ENCODE data around the gene SRC.
A peak's percentile ranks its signal among the peaks of the same experiment; 100 is the strongest.
"Not testable (repeated sequence)": the region's sequence is repeated elsewhere in the genome, so short reads cannot be mapped to it uniquely, and the experiment has no call there.

SRC gene

DNA sequence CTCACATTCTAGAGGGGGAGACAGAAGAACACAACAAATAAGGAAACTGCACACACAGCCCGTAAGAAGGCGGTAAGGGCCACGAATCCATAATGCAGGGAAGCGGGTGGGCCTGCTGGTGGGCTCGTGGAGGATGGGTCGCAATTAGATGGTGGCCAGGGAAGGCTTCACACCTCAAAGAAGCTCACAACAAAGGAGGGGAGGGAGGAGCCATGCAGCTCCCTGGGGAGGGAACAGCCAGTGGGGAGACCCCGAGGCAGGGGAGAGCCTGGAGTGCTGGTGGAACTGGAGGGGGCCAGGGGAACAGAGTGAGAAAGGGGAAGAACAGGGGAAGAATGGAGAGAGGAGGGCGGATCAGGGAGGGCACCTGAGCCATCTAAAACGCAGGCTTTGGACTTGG, 13.4 kb downstream of the SRC start:
- Mint-ChIP-seq H3K27me3 (no peaks in the 10 kb centered on the region), H3K4me3 (no peak overlapping the region), H3K4me1 (no peaks in the 10 kb centered on the region), H3K9me3 (no peaks in the 10 kb centered on the region), H3K27ac (no peak overlapping the region)
- DNase-seq = no peak
- ATAC-seq = no peak

DNA sequence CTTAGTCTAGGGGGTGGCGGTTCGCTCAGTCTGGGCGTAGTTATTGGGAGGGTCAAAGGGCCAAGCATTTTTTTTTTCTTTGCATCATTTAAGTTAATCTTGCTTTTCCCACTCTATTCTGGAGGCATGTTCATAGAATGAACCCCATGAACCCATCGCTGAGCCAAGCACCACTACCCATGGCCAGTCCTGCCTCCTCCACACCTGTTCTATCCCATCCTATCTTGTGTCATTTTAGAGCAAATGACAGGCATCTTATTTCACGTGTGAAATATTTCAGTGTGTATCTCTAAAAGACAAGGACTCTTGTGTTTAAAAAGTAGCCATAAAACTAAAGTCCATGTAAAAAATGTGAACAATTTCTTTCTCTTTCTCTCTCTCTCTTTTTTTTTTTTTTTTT, 13.9 kb downstream of the SRC start:
- H3K4me1 Mint-ChIP-seq = no peaks in the 10 kb centered on the region
- H3K9me3 Mint-ChIP-seq = no peaks in the 10 kb centered on the region
- ATAC-seq = no peak
- no peak overlapping the region for H3K4me3 Mint-ChIP-seq
- no peak overlapping the region for H3K27ac Mint-ChIP-seq
- no peak for DNase-seq
- H3K27me3 Mint-ChIP-seq = no peaks in the 10 kb centered on the region

- Mint-ChIP-seq H3K9me3 (no peaks in the 10 kb centered on the region), H3K27ac (peak overlapping the region in 1 of 2 donors; percentile 54), H3K4me1 (no peaks in the 10 kb centered on the region), H3K27me3 (no peaks in the 10 kb centered on the region), H3K4me3 (no peak overlapping the region)
- DNase-seq = peak in 1 of 2 donors; percentile 3
- ATAC-seq = no peak
Observed at GRCh38 chr20:37360391-37361115, 14.6 kb downstream of the SRC start.

DNA sequence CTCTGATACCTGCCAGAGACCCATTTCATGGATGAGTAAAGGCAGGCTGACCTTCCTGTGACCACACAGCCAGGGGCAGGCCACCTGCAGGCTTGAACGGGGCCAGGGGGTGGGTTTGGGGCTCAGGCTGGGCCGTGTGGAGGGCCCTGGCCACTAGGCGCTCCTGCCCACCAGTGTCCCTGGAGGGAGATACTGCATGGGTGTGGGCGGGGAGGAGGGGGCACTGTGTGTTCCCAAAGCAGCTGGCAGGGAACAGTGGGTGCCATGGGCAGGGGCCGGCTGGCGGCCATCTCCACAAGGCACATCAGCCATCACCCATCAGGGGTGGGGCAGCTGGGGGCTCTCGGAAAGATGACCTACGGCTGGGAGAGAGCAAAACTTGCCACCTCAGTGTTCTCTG, 15.4 kb downstream of the SRC start:
- Mint-ChIP-seq H3K27me3 (no peaks in the 10 kb centered on the region), H3K4me1 (peaks cover 2% of the 10 kb centered on the region), H3K27ac (no peak overlapping the region), H3K9me3 (no peaks in the 10 kb centered on the region), H3K4me3 (no peak overlapping the region)
- DNase-seq (peak in 1 of 2 donors; percentile 2), ATAC-seq (peak; percentile 18)

- Mint-ChIP-seq H3K9me3 (no peaks in the 10 kb centered on the region), H3K4me1 (peaks cover 6% of the 10 kb centered on the region), H3K27ac (no peak overlapping the region), H3K27me3 (no peaks in the 10 kb centered on the region), H3K4me3 (no peak overlapping the region)
- no peak for ATAC-seq
- DNase-seq = peak in 1 of 2 donors; percentile 3
Observed at GRCh38 chr20:37362231-37362792, 16.4 kb downstream of the SRC start.

DNA sequence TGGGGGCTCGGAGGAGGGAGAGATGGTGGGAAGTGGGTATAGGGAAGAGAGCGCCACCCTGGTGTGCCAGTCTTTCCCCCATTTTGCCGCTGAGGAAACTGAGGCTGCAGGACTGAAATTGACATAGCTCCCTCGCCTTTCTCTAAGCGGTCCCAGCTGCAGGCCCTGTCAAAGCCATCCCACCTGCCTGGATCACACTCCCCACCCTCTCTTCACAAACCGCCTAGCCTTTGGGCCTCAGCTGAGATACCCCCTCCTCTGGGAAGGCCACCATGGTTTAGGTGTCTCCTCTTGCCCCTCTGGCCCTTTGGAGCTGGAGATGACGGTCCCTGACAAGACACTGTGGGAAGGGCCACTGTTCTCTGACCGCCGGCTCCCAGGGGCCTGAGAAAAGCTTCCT, 16.9 kb downstream of the SRC start:
- H3K27ac Mint-ChIP-seq = no peak overlapping the region
- H3K9me3 Mint-ChIP-seq = no peaks in the 10 kb centered on the region
- H3K4me1 Mint-ChIP-seq = peaks cover 6% of the 10 kb centered on the region
- H3K4me3 Mint-ChIP-seq = no peak overlapping the region
- ATAC-seq = no peak
- no peak for DNase-seq
- H3K27me3 Mint-ChIP-seq = no peaks in the 10 kb centered on the region

DNA sequence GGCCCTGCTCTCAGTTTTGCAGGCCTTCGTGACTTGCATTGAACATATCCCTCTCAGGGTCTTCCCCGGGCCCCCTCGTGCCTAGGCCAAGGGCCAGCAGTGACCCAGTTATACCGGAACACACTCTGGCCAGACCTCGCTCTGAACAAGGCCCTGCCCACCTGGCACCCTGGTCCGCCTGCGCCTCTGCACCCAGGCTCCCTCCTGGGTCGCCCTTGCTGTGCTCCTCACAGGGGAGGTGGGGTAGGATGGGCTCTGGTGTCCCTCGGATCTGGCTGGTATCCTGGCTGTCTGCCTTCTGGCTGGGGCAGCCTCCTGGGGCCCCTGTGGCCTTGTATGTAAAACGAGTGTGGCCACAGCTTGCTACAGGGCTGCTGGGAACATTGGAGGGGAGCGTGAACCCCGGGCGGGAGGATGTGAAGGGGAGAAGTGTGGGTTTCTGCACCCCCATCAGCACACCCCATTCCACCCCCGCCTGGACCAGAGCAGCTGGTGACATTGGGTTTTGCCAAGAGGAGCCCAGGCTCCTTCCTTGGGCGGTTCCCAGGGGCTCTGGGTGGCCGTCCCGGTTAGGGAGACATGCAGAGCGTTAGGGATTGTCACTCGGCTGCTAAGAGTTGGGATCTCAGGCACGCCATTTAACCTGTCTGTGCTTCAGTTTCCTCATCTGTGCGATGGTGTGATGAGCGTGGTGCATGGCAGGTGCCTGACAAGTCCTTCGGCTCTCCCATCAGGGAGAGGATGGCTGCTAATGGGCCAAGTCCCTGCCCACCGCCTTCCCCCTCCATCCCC, 17.5 kb downstream of the SRC start:
- ATAC-seq = no peak
- no peak for DNase-seq
- Mint-ChIP-seq H3K9me3 (no peaks in the 10 kb centered on the region), H3K27ac (no peak overlapping the region), H3K4me3 (no peak overlapping the region), H3K27me3 (no peaks in the 10 kb centered on the region), H3K4me1 (peaks cover 6% of the 10 kb centered on the region)

DNA sequence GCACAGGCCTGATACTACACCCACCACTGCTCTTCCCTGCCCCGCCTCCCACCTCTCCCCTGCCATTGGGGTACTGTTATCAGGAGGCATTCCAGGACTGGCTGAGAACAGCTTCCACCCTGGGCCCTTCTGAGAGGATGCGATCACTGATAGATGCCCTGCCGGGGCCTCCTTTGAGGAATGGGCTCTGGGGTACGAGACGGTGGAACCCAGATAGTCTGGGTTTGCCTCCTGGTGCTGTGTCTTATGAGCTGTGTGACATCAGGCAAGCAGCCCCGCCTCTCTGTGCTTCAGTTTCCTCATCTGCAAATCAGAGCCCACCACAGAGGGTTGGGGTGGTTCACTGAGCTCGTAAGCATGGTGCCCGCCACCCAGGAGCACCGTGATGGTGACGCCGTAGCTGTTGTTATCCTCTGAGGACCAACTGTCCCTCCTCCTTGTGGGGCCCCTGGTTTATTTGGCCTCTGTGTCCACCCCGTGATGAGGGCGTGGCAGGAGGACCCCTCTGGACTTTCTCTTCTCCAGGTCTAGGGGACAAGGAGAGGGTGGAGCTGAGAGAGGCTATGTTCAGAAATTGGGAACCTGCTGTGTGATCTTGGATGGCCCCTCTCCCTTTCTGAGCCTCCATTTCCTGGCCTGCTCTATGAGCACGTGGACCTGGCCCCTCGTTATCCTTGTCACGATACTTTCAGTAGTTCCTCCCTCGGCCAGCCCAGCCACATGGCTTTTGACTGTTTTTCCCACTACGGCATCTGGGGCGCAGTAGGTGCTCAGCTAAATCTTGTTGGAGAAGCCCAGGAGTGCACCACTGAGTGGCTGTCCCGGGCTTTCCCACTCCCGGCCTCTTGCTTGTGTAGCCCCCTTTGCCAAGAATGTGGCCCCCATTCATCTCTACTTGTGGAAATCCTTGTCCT, 18.3 kb downstream of the SRC start:
- Mint-ChIP-seq H3K27me3 (no peaks in the 10 kb centered on the region), H3K4me3 (no peak overlapping the region), H3K9me3 (no peaks in the 10 kb centered on the region)

DNA sequence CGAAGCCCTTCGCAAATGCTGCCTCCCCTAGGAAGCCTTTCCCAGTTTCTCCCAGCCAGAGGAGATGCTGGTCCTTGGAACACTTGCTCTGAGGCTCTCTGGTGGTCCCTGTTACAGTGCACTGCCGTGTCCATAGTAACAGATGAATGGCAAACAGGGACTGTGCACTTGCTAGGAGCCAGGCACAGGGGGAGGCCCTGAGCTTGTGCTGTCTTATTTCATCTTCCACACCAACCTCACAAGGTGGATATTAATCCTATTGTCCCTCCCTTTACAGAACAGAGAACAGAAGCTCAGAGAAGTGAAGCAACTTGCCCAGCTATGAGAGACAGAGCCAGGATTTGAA, 19.0 kb downstream of the SRC start:
- Mint-ChIP-seq H3K9me3 (no peaks in the 10 kb centered on the region), H3K27me3 (no peaks in the 10 kb centered on the region), H3K27ac (no peak overlapping the region), H3K4me3 (no peak overlapping the region), H3K4me1 (peaks cover 6% of the 10 kb centered on the region)
- ATAC-seq (no peak), DNase-seq (no peak)

More for the DNA sequence above, 18.3 kb downstream of the SRC start:
- DNase-seq (no peak), ATAC-seq (no peak)
- peak overlapping the region in 1 of 2 donors; percentile 27 for H3K27ac Mint-ChIP-seq
- peaks cover 6% of the 10 kb centered on the region for H3K4me1 Mint-ChIP-seq

DNA sequence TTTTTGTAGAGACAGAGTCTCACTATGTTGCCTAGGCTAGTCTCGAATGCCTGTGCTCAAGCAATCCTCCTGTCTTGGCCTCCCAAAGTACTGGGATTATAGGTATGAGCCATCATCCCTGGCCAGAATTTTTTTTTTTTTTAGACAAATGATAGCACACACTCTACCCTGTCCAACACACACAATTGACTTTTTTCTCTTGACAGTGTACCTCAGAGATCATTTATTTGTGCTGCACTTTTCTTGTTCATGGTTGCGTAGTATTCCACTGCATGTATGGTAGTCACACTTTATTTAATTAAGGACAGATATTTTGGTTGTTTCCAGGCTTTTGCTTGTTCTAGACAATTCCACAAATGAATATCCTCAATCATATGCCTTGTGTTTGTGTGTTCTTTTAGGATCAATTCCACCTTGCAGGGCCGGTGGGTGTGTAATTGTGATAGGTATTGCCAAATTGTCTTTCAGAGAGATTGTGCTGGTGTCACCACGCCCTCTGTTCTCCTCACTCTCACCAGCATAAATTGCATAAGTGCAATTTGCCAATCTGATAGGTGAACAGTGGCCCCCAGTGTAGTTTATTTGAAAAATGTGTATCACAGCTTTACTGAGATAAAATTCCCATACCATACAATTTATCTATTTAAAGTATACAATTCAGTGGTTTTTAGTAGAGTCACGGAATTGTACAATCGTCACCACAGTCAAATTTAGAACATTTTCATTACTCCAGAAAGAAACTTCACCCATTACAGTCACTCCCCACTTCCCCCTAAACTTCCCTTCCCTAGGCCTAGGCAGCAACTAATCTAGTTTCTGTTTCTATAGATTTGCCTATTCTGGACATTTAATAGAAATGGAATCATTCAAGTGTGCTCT, 20.1 kb downstream of the SRC start:
- Mint-ChIP-seq H3K9me3 (no peaks in the 10 kb centered on the region), H3K27ac (no peak overlapping the region), H3K4me3 (no peak overlapping the region), H3K4me1 (peaks cover 6% of the 10 kb centered on the region), H3K27me3 (no peaks in the 10 kb centered on the region)
- ATAC-seq (no peak), DNase-seq (no peak)

DNA sequence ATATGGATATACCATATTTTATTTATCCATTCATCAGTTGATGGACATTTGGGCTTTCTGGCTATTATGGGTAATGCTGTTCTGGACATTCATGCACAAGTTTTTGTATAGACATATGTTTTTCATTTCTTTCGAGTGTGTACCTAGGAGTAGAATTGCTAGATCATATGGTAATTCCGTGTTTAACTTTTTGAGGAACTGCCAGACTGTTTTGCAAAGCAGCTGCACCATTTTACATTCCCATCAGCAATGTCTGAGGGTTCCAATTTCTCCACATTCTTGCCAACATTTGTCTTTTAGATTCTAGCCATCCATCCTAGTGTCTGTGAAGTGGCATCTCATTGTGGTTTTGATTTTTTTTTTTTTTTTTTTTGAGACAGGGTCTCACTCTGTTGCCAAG, 20.8 kb downstream of the SRC start:
- no peaks in the 10 kb centered on the region for H3K9me3 Mint-ChIP-seq
- no peak overlapping the region for H3K4me3 Mint-ChIP-seq
- no peaks in the 10 kb centered on the region for H3K27me3 Mint-ChIP-seq
- H3K4me1 Mint-ChIP-seq = peaks cover 6% of the 10 kb centered on the region
- DNase-seq (no peak), ATAC-seq (no peak)
- H3K27ac Mint-ChIP-seq = no peak overlapping the region

- H3K4me1 Mint-ChIP-seq = peaks cover 6% of the 10 kb centered on the region
- no peak overlapping the region for H3K4me3 Mint-ChIP-seq
- no peaks in the 10 kb centered on the region for H3K9me3 Mint-ChIP-seq
- ATAC-seq (no peak), DNase-seq (no peak)
- H3K27ac Mint-ChIP-seq = no peak overlapping the region
- H3K27me3 Mint-ChIP-seq = no peaks in the 10 kb centered on the region
Observed at GRCh38 chr20:37369846-37370245, 23.9 kb downstream of the SRC start.

GRCh38 chr20:37371845-37372244, 25.9 kb downstream of the SRC start:
- not testable (repeated sequence) for ATAC-seq, H3K27ac Mint-ChIP-seq, H3K4me1 Mint-ChIP-seq, H3K9me3 Mint-ChIP-seq, H3K4me3 Mint-ChIP-seq, H3K27me3 Mint-ChIP-seq, DNase-seq

GRCh38 chr20:37372441-37372840, 26.5 kb downstream of the SRC start:
- Mint-ChIP-seq H3K27ac (no peak overlapping the region), H3K27me3 (no peaks in the 10 kb centered on the region), H3K9me3 (no peaks in the 10 kb centered on the region), H3K4me3 (no peak overlapping the region), H3K4me1 (peaks cover 8% of the 10 kb centered on the region)
- no peak for ATAC-seq
- DNase-seq = no peak
